ENCODE measurements around the gene STOM. TPM values are rescaled to one million over a fixed set of nuclear protein-coding genes. Genes with fewer than 3 reads are reported as not detected.

STOM gene
- polyA plus RNA-seq, 3 donors = 23.8 to 66.9 (median 63.8) TPM

GRCh38 chr9:121309833-121310425 lies 60.1 kb downstream of the STOM start:
- Histone ChIP-seq H3K9me3 (replicated peaks in 1 of 2; ENCODE audit: control insufficient read depth in 1 of 2, insufficient read depth in 1 of 2, low read length in 2 of 2) (no peaks in the 10 kb centered on the region), H2AFZ (ENCODE audit: insufficient read depth, low read depth, low read length, poor library complexity, severe bottlenecking) (no peak overlapping the region), H3K36me3 (replicated peaks in 1 of 2; ENCODE audit: control insufficient read depth in 1 of 2, insufficient read depth in 2 of 2, low read length in 2 of 2) (peaks cover 65 to 93% of the 10 kb centered on the region in 2 donors), H3K27me3 (ENCODE audit: control insufficient read depth in 2 of 2, insufficient read depth in 2 of 2, low read length in 2 of 2) (no peaks in the 10 kb centered on the region), H3K4me3 (replicated peaks in 1 of 3; ENCODE audit: low read depth in 2 of 3, low read length in 3 of 3) (no peak overlapping the region), H3K4me2 (replicated peaks; ENCODE audit: extremely low read depth, low read length, poor library complexity, severe bottlenecking) (no peak overlapping the region), H3K27ac (ENCODE audit: low read depth in 1 of 2, low read length in 2 of 2) (no peak overlapping the region), H3K79me2 (ENCODE audit: insufficient read depth, low read length) (no peaks in the 10 kb centered on the region), H3K4me1 (ENCODE audit: control insufficient read depth in 1 of 2, insufficient read depth in 2 of 2, low read length in 2 of 2) (no peaks in the 10 kb centered on the region), H3K9ac (ENCODE audit: insufficient read depth, low read length, poor library complexity, severe bottlenecking) (no peak overlapping the region), H4K20me1 (ENCODE audit: insufficient read depth, low read length) (no peaks in the 10 kb centered on the region)
- peaks cover 70 to 78% of the 10 kb centered on the region in 2 donors for H3K36me3 Mint-ChIP-seq
- 100% methylated on average over 4 of the region's 7 CpGs for WGBS (ENCODE audit: insufficient coverage)
- no peak for DNase-seq
- TF ChIP-seq CTCF (IDR thresholded peaks at IDR 0.05) = no peak
- H3K4me3 Mint-ChIP-seq = no peak overlapping the region
- intact Hi-C loops (cut with micrococcal nuclease) = no loop called here
- peaks cover 0 to 1% (median 0%) of the 10 kb centered on the region in 3 donors for H3K27me3 Mint-ChIP-seq (ENCODE audit: low read depth in 3 of 3)
- no peaks in the 10 kb centered on the region for H3K9me3 Mint-ChIP-seq
- H3K4me1 Mint-ChIP-seq = no peaks in the 10 kb centered on the region
- H3K27ac Mint-ChIP-seq = peak overlapping the region in 1 of 7 donors; percentile 4

- H3K27me3 ChIP-seq (ENCODE audit: control insufficient read depth in 2 of 2, insufficient read depth in 2 of 2, low read length in 2 of 2) = no peaks in the 10 kb centered on the region
- peaks cover 73 to 93% of the 10 kb centered on the region in 2 donors for H3K36me3 ChIP-seq (replicated peaks in 1 of 2; ENCODE audit: control insufficient read depth in 1 of 2, insufficient read depth in 2 of 2, low read length in 2 of 2)
- H3K27ac ChIP-seq (ENCODE audit: low read depth in 1 of 2, low read length in 2 of 2) = no peak overlapping the region
- no peak overlapping the region for H3K9ac ChIP-seq (ENCODE audit: insufficient read depth, low read length, poor library complexity, severe bottlenecking)
- H3K4me1 ChIP-seq (ENCODE audit: control insufficient read depth in 1 of 2, insufficient read depth in 2 of 2, low read length in 2 of 2) = no peaks in the 10 kb centered on the region
- H3K27me3 Mint-ChIP-seq (ENCODE audit: low read depth in 3 of 3) = peaks cover 0 to 1% (median 0%) of the 10 kb centered on the region in 3 donors
- no peaks in the 10 kb centered on the region for H3K4me1 Mint-ChIP-seq
- H3K9me3 ChIP-seq (replicated peaks in 1 of 2; ENCODE audit: control insufficient read depth in 1 of 2, insufficient read depth in 1 of 2, low read length in 2 of 2) = no peaks in the 10 kb centered on the region
- no peak overlapping the region for H3K27ac Mint-ChIP-seq
- H3K36me3 Mint-ChIP-seq = peaks cover 75 to 80% of the 10 kb centered on the region in 2 donors
- no peaks in the 10 kb centered on the region for H4K20me1 ChIP-seq (ENCODE audit: insufficient read depth, low read length)
- intact Hi-C loops (cut with micrococcal nuclease) = no loop called here
- no peak overlapping the region for H2AFZ ChIP-seq (ENCODE audit: insufficient read depth, low read depth, low read length, poor library complexity, severe bottlenecking)
- no peak for TF ChIP-seq CTCF (IDR thresholded peaks at IDR 0.05)
- no peak overlapping the region for H3K4me2 ChIP-seq (replicated peaks; ENCODE audit: extremely low read depth, low read length, poor library complexity, severe bottlenecking)
- H3K4me3 ChIP-seq (replicated peaks in 1 of 3; ENCODE audit: low read depth in 2 of 3, low read length in 3 of 3) = no peak overlapping the region
- no peaks in the 10 kb centered on the region for H3K79me2 ChIP-seq (ENCODE audit: insufficient read depth, low read length)
- no peak for DNase-seq
- WGBS (ENCODE audit: insufficient coverage) = 96% methylated on average over 5 of the region's 6 CpGs
- no peaks in the 10 kb centered on the region for H3K9me3 Mint-ChIP-seq
- H3K4me3 Mint-ChIP-seq = no peak overlapping the region
Observed at GRCh38 chr9:121309171-121309570, 60.9 kb downstream of the STOM start.
